Measurements from ENCODE around the gene FGFBP2.
"Not testable (repeated sequence)": the region's sequence is repeated elsewhere in the genome, so short reads cannot be mapped to it uniquely, and the experiment has no call there.

FGFBP2 gene

DNA sequence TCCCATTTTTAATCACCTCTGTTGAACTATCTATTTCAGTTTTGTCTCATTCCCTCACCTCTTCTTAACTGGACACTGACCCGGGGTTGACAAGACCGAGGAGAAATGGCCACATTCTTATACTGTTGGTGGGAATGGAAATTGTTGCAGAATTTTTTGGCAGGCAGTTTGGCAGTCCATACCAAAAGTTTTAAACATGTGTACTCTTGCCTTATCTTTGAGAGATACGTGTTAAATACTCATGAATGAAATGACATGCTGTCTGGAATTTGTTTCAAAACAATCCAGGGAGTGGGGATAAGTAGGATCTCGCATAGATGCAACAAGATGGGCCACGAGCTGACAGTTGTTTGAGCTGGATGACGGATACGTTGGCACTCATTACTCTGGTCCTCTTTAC lies 36.5 kb downstream of the FGFBP2 start:
- DNase-seq = no peak

DNA sequence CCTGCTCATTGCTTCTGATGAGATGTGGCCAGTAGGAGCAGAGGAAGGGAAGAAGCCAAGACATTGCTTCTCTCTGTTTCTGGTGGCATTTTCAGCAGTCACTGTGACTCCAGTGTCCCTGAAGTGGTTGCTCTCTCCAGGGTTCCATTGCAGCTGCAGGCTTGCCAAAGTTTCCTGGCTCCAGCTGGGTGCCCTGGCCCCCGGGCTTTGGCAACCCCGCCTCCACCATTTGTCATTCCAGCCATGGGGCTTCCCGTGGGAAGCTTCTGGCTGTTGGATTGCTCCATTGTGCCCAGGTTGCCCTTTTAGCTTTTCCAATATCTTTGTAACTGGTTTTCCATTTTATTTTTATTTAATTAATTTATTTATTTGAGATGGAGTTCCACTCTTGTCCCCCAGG lies 37.1 kb downstream of the FGFBP2 start:
- no peak for DNase-seq

DNA sequence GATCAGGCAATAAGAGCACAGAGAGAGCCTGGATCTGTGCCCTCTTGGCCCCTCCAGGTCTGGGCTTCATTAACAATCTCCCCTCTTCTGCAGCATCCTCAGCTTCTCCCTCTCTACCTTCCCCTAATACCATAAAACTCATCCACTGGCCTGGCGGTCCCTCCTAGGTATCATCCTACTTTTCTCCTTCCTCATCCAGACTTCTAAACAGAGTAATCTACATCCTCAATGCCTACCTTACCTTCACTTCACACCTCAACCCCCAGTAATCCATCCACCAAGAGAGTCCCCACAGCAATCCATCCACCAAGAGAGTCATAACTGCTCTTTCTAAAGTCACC lies 41.4 kb downstream of the FGFBP2 start:
- no peak for DNase-seq

DNA sequence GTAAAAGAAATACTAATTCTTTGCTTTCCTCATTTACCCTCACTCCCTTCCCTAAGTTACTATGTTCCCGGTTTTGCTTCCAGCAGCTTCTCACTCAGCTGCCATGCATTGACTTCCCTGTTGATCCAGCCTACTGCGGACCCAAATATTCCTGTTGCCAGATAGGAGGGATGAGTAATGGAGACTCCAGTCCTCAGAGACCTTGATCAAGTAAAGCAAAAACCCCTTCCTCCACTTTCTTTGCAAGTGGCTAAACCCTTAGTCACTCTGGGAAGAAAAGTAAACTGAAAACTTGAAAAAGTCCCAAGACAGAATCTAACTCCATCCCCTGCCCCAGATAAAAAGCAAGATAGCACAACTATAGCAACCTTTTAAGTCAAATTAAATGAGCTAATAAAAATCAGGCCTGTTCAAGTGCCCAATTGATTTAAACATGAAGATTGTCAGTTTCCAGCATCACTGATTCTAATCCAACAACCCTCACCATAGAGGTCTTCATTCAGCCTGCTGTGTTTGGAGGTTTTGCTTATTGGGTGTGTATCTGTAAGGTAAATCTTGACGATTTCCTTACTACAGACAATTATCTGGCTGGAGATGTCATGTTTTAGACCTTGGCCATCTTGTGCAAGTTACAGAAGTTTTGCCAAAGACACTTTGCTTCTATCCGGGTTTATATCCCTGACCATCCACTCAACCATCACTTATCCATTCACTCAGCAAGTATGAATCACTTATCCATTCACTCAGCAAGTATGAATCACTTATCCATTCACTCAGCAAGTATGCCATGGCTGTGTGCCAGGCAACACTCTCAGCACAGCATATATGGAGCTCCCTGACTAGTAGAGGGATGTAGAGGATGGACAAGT lies 42.0 kb downstream of the FGFBP2 start:
- DNase-seq = no peak

DNA sequence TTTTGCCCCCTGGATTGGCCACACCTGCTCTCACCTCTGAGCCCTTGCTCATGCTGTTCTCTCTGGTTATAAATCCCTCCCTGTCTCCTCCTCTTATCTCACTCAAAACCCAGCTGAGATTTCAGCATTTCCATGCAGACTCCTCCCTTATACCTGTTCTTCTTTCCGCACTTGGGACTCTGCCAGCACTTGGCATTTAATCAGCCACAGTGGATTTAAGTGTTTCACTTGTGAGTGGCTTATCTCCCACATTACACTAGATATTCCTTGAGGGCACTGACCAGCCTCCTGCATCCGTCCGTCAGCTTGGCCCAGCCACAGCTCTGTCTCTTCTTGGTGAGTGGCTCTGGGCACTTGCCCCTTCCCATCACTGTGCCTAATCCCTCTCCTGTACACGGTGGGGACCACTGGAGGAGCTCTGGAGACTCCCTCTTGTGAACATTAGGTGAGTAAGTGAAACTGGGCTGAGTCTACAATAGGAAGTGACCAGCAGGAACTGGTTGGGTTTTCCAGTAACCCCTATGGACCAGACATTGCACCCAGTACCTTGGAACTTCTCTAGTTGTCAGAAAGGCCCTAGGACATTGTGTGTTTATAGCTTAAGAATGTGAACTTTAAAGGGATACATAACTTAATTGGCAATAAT lies 44.4 kb downstream of the FGFBP2 start:
- DNase-seq = no peak

DNA sequence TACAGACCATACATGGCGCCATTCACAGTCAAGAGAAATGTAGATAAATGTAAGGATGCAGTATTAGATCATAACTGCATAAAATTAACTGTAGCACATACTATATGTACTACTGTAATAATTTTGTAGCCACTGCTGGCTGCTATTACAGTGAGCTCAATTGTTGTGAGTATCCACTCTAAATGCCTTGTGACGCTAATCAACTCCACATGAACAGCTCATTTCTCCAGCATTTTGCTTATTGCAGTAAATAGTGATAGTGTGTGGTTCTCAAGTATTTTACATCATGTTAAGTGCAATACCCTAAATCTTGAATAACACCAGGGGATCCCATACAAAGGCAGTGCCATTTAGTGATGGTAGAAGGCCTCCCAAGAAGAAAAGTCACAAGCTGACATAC lies 45.7 kb downstream of the FGFBP2 start:
- no peak for DNase-seq

DNA sequence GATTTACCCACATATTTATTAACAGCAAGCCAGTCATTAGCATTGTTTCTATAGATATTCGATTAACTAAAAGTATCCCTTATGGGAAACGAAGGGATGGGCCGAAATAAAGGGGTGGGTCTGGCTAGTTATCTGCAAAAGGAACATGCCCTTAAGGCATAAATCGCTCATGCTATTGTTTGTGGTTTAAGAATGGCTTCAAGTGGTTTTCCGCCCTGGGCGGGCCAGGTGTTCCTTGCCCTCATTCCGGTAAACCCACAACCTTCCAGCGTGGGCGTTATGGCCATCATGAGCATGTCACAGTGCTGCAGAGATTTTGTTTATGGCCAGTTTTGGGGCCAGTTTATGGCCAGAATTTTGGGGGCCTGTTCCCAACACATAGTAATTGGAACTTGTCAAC lies 46.6 kb downstream of the FGFBP2 start:
- not testable (repeated sequence) for DNase-seq

DNA sequence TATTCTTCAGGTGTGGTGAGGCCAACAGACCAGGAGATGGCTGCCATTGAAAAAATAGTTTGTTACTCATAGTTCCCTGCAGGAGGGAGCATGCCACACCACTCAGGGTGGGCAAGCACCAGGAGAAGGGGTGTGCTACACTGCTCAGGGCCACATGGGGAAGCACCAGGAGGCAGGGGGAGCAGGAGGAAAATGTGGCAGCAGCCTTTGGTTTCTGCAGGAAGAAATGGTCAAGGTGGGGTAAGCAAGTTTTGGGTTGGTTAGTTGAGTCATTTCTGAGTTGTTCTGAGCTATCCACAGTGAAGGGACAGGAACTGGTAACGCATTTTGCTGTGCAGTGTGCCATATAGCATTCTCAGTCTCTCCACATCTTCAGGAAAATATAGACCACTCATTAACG lies 48.2 kb downstream of the FGFBP2 start:
- DNase-seq = no peak

DNA sequence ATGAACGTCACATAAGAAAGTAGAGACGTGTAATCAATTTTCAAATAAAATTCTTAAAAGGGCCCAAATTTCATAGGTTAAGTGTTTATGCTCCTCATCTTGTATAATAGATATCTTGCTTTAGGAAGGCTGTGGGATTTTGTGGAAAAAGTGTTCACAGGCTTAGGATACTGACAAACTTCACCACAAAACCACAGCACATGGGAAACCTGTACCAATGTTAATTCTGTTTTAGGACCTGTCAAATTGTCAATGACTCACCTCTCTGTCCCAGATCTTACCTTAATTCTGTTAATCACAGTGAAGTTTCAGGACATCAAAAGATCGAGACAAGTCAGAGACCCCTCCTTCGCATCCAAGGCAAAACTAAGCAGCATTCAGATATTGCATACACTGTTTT lies 48.7 kb downstream of the FGFBP2 start:
- DNase-seq = no peak

DNA sequence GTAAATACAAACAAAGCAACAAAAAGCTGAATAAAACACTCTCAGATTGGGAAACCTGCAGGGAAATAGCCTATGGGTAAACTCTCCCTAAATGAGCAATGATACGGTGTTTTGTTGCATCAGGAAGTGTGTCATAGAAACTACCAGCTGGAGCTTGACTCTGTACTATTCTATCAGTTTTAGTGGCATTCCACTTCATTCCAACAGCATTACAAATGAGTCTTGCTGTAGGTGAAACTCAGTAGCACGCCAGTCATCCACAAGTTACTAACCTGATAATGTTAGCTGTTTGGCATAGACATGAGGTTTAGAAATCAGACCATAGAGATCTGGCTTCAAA lies 49.4 kb downstream of the FGFBP2 start:
- no peak for DNase-seq

DNA sequence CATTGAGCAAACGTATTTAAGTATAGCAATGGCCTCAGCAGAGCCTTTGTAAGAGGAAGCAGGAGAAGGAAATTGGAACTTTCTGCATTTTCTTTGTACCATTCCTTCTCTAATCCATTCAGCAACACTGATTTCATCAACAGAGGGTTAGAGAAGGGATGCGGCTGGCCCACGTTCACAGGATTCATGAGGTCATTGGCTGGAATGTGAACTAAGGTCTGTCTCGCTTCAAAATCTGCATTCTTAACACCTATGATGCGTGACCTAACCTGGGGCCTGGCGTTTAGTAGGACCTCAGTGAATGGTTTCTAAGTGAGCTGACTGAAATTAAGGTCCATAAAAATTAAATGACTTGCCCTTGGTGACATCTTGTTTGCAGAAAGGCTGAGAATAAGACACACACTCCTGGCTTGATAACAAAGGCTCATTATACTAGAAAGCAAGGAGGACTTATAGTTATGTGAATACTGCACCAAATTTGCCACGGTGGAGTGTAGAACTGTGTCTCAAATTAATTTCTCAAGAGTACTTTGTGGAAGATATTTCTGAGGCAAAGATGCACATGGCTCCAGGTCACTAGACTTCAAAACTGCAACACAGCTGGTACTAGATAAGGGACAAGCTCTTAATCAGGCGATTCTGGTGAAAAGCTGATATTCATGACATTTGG lies 49.9 kb downstream of the FGFBP2 start:
- no peak for DNase-seq

DNA sequence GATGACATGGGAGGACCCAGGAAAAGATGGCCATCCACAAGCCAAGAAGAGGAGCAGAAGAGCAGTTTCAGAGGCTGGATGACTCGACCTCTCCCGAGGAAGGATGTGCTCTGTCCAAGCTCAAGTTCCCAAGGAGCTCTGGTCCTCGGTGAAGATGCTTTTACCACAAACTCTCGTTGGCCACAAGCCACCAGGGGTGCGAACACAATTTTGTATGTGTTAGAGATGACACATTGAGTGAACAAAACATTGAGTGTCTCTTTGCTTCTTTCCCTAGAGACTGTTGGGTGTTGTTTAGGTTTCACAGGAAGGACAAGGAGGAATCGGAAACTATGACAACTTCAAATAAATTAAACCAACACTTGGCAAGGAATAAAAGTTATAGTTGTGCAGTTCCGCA lies 50.7 kb downstream of the FGFBP2 start:
- no peak for DNase-seq

Measured in activated CD8-positive, alpha-beta memory T cell treated with anti-CD3 and anti-CD28 coated beads, Interleukin-2, amount 50 U/mL, for 48 hours (primary cell).